Left hindlimb (tissue), 1 donor: Measurements from ENCODE around the gene CCDC188.

Experiments used
- DNase-seq: peaks from one replicate; pipeline ENCODE4 v3.0.0-alpha.2; 2018

CCDC188 gene

DNA sequence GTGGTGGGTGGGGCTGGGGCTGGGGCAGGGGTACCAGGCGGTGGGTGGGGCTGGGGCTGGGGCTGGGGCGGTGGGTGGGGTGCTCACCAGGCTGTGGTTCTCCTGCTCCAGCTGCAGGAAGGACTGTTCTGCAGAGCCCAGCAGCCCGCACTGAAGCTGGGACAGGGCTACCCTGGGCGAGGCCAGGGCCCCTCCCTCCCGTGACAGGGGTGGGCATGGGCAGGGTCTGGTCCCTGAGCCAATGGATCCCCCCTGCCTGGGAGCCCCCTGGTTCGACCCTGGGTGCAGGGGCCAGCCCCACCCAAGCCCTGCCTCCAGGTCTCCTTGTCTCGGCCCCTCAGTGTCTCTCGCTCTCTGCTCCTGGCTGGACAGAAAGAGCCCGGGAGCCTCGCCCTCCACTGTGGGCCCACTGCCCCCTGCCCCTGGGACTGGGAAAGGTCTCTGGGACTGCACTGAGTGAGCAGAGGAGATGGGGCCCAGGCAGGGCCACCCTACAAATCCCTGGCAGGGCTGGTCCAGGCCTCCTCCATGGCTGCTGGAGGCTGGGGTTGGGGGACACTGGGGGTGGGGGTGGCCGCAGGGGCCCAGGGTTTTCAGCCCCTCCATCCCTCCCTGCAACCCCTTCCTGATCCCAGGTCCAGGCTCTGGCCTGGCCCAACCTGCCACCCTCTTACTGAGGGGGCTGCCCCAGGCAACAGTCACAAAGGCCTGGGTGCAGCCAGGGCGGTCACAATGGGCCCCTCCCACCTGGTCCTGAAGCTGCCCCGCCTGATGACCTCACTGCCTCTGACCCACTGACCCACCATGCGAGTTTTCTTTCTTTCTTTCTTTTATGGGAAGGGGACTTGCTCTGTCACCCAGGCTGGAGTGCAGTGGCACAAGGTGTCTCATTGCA is at the start of gene CCDC188:
TSS of gene CCDC188 (minus strand) at position 675 of the 895 bp plus-strand sequence. CDS start at position 606, 69 bp downstream.
- no peak for DNase-seq

GRCh38 chr22:20199906-20200305 is 49.1 kb upstream of the CCDC188 start:
- DNase-seq, result no peak

DNA sequence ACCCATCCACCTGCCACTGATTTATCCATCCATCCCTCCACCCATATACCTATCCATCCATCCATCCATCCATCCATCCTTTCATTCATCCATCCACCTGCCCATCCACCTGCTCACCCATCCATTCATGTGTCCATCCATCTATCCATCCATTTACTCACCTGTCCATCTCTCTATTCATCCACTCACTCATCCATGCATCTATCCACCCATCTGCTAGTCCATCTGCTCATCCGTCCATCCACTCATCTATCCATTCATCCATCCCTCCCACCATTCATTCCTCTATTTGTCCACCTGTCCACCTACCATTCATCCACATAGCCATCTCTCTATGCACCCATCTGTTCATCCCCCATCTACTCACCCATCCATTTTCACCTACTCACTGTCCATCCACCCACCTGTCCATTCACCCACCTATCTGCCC is 48.6 kb upstream of the CCDC188 start:
- DNase-seq, result no peak

DNA sequence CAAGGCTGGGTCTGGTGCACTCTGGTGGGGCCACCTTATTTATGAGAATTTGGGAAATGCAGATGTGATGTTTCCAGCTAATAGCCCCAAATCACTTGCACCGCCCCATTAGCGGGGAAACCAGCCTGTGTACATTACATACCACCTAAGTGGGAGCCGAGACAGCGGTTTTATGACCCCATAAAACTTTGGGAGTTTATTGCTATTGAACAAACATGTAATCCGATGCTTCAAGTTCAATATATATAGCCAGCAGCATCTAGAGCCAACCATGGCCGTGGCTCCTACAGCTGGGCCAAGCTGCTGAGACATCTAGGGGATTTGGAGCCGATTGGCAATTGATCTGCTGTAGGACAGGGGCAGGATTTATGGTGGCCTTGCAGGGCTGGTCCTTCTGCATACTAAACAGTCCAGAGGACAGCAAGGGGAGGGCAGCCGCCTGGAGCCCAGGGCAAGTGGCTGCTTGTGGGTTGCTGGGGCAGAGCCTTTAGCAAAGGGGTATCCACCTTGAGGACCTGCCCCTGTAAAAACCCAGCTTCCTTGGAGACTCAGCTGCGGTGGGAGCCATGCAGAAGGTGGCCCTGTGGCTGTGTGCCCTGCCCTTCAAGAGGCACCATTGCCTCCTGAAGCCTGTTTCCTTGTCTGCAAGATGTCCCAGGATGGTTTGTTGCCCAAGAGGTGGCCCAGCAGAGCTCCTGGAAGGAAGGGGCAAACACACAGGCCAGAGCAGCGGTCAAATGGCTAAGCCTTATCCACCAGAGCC is 47.9 kb upstream of the CCDC188 start:
- DNase-seq, result no peak

- no peak for DNase-seq
Measured at GRCh38 chr22:20197407-20198030, 46.7 kb upstream of the CCDC188 start.

DNA sequence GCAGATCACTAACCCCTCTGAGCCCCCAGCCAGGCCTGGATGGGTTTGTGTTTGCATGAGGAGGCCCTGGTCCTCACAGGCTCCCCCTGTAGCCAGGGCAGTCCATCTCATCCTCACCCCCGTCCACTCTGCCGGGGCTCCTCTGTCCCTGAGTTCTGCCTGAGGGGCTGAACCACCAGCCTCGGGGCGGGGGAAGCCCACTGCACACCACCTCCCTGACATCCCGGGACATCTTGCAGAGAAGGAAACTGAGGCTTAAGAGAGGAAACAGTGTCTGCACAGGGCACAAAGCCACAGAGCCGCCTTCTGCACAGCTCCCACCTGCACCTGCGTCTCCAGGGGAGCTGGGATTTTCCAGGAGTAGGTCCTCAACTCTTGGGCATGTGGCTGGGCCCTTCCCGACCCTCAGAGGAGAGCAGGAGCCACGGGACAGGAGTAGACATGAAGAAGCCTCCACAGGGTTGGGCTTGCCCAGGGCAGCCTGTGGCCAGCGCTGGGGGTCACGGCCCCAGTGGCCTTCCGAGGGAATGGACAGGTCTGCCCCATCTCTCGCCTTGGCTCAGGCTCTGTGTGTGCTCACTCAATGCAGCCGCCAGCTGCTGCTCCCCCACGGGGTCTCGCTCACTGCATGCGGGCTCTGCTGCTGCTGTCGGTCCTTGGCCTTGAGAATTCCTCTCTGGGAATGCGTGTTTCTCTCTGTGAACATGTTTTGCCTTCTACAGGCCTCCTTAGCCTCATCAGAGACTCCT is 45.4 kb upstream of the CCDC188 start:
- DNase-seq, result no peak

GRCh38 chr22:20194681-20195593 is 44.1 kb upstream of the CCDC188 start:
- no peak for DNase-seq

DNA sequence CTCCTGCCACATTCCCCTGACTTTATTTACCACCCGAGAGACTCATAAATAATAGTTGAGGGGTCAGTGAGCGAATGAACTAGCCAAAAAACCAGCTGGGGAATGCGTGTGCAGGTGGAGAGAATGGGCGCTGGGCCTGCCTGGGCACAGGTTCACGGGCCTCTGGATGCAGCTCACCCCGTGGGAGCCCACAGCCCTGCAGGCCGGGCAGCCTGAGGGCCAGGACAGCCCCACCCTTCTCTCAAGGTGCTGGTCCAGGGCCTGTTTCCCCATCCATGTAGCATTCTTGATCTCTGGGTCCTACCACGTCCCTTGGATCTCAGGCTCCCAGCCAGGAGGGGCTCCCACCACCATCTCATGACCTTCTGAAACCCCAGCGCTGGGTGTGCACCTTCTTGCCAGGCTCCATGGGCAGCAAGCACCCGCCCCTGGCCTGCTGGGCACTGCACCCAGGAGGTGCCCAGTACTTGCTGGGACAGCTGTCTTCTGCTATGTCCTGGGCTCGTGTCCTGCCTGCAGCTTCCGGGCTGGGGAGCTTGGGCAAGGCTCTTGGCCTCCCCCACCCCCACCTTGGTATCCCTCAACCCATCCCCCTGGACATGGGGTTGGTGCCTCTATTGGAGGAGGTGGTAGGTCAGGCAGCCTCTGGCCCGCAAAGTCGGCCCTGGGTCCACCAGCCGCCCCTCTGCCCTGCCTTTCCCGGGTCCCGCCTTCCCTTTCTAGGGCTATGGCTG is 43.1 kb upstream of the CCDC188 start:
- DNase-seq, result no peak

DNA sequence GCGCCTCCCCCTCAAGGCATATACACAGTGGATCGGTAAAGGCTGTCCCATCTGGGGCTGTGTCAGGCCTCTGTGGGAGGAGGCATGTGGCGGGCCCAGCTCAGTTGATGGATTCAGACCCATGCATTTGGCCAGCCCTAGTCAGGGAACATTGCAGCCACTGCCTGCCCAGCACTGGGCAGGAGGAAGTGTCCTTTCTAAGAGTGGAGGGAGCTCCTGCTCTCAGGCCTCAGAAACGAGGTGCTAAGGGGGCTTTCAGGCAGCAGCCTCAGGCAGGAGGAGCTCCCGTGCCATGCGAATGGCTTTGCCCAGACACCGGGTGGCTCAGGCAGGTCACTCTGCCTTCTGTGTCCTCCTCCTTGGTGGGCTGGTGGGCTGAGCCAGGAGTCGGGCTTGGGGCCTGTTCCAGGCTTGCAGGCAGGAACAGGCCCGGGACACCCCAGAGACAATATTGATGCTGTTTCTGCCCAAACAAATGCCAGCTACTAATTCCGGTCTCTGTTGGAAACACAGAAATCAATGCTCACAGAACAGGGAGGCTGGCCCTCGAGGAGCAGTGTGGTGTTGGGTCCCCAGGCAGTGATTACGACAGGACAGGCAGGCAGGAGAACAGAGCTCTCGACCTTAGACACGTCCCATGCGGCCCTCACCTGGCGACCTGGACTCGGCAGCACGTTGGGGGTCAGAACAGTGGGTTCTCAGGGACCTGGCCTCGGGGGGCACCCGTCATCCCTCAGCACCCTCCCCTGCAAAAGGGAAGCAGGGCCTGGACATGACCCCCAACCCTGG is 42.3 kb upstream of the CCDC188 start:
- no peak for DNase-seq

DNA sequence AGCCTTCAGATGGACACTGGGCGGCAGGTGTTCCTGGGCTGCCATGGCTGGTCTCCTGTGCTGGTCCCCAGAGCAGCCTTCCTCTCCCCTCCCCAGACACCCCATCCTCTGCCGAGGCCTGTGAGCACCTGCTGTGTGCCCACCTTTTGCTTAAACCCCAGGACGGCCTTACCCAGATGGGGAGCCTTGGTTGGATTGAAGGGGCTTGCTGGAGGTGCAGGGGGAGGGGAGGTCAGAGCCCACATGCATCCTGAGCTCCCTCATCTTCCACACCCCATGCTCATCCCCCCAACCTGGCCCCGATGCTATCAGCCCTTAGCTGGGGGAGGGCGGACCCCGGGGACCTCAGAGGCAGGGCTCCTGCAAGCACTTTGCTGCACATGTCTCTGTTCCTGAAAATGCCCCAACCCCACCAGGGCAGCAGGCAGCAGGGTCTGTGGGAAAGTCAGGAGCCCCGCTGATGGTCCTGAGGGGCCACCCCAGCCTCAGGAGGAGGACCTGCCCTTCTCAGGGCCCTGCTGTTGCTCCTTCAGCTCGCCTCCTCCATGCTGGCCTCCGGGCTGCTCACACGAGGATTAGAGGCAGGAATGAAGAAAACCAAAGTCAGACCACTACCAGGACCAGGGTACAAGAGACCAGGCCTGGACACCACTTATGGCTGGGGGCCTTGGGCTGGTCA is 41.6 kb upstream of the CCDC188 start:
- no peak for DNase-seq

- no peak for DNase-seq
Measured at GRCh38 chr22:20191803-20192202, 40.9 kb upstream of the CCDC188 start.

- DNase-seq, result no peak
Measured at GRCh38 chr22:20191000-20191515, 40.2 kb upstream of the CCDC188 start.

DNA sequence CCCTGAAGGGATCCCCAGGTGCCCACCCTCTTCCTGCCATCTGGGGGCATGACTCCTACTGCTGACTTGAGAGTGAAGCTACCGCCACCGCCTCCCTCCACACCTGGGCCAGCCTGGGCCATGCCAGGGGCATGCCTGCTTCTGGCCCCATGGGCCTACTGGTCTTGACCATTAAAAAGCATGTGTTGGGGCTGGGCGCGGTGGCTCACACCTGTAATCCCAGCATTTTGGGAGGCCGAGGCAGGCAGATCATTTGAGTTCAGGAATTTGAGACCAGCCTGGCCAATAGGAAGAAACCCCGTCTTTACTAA is 37.7 kb upstream of the CCDC188 start:
- no peak for DNase-seq

DNA sequence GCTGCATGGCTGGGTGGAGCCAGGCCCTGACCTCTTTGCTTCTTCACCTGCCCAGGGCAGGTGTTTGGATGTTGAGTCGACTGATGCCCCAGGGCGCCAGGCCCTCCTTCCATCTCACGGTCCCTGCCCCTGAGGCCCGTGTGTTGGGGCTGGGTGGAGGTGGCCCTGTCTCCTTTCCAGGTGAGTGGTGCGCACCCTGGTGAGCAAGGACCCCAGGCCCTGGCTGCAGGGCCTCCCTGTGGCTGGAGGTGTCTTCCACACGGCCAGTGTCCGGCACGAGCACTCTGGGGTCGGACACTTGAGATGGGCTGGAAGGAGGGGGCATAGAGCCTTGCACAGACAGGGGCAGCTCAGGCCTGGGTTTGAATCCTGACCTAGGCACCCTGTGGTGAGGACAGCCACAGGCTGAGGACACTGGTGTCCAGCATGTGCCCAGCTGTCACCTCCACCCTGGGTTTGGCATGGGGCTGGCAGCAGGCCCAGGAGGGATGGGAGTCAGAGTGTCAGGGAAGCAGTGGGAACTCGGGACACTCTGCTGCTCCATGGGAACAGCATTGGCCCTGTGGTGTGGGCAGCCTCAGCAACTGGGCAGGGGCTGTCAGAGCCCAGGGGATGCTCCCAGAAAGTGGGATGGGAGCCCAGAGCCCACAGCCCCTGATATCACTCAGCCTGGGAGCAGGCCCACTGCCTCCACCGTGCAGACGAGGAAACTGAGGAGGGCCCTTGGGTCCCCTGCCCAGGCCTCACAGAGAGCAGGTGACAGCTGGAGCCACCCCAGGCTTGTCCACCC is 37.1 kb upstream of the CCDC188 start:
- no peak for DNase-seq

GRCh38 chr22:20186871-20187546 is 36.2 kb upstream of the CCDC188 start:
- DNase-seq, result no peak

GRCh38 chr22:20186183-20186870 is 35.5 kb upstream of the CCDC188 start:
- DNase-seq, result no peak

GRCh38 chr22:20185750-20186149 is 34.9 kb upstream of the CCDC188 start:
- DNase-seq, result no peak
